HG03097 (cell line): Measurements from ENCODE around the gene SH3D19.
"Not testable (repeated sequence)": the region's sequence is repeated elsewhere in the genome, so short reads cannot be mapped to it uniquely, and the experiment has no call there.

Source experiments
- ATAC-seq: cut with Tn5 transposase; IDR thresholded peaks from one replicate; pipeline ENCODE4 v1.9.1; 2021; ENCODE audit not compliant: unreplicated experiment, low FRiP score

Gene SH3D19

GRCh38 chr4:151276787-151277562 lies 48.4 kb downstream of the SH3D19 start, which contains the start of gene PRSS48:
Gene PRSS48, plus strand, starts transcription at chr4:151277161. Its CDS starts 12 bp downstream, at chr4:151277173.
- ATAC-seq, result no peak

DNA sequence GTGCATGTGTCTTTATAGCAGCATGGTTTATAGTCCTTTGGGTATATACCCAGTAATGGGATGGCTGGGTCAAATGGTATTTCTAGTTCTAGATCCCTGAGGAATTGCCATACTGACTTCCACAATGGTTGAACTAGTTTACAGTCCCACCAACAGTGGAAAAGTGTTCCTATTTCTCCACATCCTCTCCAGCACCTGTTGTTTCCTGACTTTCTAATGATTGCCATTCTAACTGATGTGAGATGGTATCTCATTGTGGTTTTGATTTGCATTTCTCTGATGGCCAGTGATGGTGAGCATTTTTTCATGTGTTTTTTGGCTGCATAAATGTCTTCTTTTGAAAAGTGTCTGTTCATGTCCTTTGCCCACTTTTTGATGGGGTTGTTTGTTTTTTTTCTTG lies 56.5 kb downstream of the SH3D19 start:
- ATAC-seq, result not testable (repeated sequence)

- no peak for ATAC-seq
These were observed 57.4 kb downstream of the SH3D19 start for GRCh38 chr4:151267822-151268535.

DNA sequence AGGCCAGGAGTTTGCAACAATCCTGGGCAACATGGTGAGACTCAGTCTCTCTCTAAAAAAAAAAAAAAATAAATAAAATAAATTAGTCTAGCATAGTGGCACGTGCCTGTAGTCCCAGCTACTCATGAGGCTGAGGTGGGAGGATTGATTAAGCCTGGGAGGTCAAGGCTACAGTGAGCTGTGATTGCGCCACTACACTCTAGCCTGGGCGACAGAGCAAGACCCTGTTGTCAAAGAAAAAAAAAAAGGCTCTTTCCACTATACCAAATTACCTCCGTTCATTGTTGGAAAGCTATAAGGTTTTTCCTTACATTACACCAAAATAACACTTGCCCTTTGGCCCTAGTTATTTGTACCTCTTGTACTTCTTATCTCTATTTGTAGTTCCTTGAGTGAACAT lies 58.3 kb downstream of the SH3D19 start:
- ATAC-seq, result no peak

- no peak for ATAC-seq
These were observed 58.9 kb downstream of the SH3D19 start for GRCh38 chr4:151266497-151266896.

DNA sequence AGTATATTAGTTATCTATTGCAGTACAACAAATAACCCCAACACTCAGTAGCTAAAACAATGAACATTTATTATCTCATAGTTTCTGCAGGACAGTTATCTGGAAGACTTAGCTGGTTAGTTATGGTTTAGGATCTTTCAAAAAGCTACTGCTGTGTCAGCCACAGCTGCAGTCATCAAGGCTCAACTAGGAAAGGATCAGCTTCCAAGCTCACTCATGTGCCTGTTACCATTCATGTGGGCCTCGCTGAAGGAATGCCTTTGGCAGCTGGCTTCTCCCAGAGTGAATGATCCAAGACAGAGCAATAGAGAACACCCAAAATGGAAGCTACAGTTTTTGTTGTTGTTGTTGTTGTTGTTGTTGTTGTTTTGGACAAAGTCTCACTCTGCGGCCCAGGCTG lies 62.0 kb downstream of the SH3D19 start:
- no peak for ATAC-seq

DNA sequence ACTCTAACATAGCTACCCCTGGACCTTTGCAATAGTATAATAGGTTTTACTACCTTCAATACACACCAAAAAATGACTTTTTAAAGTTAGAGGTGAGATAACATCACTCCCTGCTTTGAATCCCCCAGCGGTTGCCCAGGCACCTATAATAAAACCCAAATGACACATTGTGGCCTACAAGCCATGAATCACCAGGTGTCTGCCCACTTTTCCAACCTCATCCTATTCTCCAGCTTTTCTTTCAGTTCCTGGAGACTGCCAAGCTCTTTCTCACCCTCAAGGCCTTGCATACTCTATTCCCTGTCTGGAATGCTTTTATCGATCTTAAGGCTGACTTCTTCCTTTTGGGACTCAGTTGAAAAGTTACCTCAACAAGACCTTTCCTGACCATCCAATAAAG lies 64.9 kb downstream of the SH3D19 start:
- ATAC-seq, result no peak

- no peak for ATAC-seq
These were observed 65.7 kb downstream of the SH3D19 start for GRCh38 chr4:151259752-151260151.

GRCh38 chr4:151257704-151258103 lies 67.7 kb downstream of the SH3D19 start:
- no peak for ATAC-seq

DNA sequence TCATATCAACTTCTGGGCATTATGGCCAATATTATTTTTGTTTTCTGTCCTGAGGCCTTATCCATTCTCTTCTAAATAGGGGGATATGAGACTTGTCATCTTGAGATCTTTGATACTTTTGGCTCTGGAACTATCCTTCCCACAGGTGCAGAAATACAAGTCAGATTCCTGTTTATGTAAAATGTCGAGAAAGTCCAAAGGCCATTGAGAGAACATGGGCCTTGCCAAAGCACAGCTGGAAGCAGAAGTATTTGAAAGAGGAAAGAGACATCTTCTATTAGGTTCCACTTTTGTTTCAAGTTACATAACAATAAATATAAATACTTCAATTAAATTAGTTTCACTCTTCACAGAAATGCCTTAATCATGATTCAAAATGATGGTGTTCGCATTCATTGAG lies 69.3 kb downstream of the SH3D19 start:
- no peak for ATAC-seq

DNA sequence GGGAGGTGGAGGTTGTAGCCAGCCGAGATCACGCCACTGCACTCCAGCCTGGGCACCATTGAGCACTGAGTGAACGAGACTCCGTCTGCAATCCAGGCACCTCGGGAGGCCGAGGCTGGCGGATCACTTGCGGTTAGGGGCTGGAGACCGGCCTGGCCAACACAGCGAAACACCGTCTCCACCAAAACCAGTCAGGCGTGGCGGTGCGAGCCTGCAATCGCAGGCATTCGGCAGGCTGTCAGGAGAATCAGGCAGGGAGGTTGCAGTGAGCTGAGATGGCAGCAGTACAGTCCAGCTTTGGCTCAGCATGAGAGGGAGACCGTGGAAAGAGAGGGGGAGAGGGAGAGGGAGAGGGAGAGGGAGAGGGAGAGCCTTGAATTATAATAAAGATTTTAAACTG lies 69.7 kb downstream of the SH3D19 start:
- ATAC-seq, result not testable (repeated sequence)

- not testable (repeated sequence) for ATAC-seq
These were observed 70.2 kb downstream of the SH3D19 start for GRCh38 chr4:151255226-151255625.

DNA sequence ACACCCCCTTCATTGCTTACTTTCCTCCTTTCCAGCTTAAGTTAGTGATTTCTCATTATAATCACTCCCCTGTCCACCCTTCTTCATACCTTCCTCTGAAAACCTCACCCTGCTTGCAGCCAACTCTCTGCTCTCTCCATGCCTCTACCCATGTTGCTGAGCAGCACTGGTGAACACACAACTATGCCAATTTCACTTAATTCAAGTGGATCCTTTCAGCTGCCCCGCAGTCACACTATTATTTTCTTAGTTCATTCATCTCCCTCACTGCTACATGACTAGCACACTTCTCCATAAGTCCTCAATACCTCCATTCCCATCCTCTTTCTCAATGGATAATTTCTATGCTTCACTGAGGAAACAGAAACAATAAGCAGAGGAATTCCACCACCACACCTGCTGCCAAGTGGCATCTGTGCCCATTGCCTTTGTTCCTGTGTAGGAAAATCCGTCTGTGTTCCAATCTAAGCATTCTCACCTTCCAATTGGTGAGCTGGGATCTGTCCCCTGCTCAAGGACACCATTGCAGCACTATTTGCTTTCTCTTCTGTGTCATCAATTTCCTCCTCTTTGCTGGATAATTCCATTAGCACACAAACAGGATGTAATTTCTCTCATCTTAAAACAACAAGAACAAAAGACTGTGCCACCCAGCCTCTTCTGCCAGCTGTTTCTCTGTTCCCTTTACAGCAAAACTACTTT lies 73.7 kb downstream of the SH3D19 start:
- no peak for ATAC-seq

DNA sequence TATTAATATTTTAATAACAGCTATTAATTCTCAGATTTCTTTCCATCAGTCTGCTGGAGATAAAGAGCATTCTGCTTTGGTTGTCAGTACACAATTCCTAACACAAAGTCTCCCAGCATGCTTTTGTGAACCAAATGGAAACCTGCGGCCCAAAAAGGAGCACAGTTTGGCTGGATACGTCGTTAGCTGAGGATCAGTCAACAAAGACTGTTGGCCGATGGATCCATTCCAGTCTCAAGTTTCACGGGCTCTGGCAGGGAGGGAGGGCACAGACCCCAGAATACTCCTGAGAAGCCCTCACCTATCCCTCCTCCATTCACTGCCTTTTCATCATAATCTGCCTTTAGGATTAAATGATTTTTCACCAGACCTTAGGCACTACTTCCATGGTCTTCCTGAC lies 74.7 kb downstream of the SH3D19 start:
- no peak for ATAC-seq

- no peak for ATAC-seq
These were observed 76.9 kb downstream of the SH3D19 start for GRCh38 chr4:151248519-151248918.

- ATAC-seq, result no peak
These were observed 78.0 kb downstream of the SH3D19 start for GRCh38 chr4:151247395-151247794.

DNA sequence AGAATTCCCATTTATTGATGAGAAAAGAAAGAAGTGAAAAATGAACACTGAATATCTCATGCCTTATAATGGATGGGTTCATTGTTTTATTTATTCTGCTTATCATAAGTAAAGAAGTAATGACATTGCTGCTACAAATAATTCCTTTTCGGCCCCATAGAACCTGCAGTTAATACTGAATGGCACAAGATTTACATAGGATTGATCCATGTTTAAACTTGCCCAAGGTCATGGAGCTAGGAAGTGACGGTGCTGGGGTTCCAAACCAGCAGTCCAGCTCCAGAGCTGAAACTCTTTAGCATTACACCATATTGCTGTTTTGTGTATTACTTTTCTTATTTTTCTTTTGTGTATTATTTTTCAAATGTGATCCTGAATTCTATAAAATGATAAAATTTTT lies 78.7 kb downstream of the SH3D19 start:
- no peak for ATAC-seq

DNA sequence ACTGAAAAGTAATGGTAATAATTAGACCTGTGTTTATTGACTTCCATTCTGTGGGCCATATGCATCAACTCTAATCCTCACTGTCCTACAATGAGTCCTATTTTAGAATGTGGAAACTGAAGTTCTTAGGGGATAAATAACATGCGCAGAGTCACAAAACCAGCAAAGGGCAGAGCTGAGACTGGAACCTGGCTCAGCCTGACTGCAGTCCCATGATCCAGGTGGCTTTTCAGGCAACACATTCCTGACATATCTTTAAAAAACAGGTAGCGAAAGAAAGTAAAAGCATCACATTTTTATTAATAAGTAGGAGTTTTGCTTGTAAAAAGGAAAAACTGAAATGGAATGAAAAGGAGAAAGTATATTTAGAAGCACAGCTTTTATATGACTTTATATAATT lies 83.1 kb downstream of the SH3D19 start:
- ATAC-seq, result no peak

DNA sequence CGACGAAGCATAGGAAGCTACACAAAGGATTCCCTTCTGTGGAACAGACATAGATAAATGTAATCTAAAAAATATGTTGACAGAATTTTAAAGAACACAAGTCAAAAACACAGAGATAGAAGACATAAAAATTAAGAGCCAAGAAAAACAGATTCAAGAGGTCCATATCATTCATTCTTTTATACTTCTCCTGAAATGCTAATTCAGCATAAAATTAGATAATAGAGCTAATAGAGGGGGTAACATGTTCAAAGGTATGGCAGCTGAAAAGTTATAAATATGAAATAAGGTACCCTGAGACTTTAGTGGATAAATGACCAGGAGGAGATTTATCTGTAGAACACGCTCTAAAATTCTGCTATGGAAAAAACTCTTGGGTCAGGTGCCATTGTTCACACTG lies 85.8 kb downstream of the SH3D19 start:
- ATAC-seq, result no peak

- no peak for ATAC-seq
These were observed 86.9 kb downstream of the SH3D19 start for GRCh38 chr4:151238477-151238876.

GRCh38 chr4:151236036-151236435 lies 89.4 kb downstream of the SH3D19 start:
- ATAC-seq, result no peak
